Measurements from ENCODE around the gene MMAB.

The MMAB gene

GRCh38 chr12:109558374-109559199, 14.7 kb downstream of the MMAB start:
- DNase-seq: no peak

- DNase-seq: no peak
Observed at GRCh38 chr12:109557805-109558204, 15.5 kb downstream of the MMAB start.

DNA sequence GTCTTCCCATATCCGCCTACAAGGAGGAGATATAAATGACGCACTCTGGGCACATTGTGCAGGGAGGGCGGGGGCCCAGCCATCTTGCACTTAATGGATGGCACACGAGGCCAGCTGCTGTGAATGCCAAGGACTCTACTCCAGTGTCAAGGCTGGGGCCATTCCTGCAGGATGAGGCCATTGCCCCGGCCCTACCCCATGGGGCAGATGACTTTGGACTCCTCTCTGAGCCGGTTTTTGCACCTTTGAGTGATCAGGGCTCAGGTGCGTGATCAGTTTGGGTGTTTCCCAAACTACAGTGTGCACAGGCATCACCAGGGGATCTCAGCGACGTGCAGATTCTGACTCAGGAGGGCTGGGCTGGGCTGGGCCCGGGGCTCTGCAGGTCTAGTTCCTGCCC, 16.1 kb downstream of the MMAB start:
- no peak for DNase-seq

- DNase-seq: no peak
Observed at GRCh38 chr12:109555431-109556315, 17.6 kb downstream of the MMAB start.

DNA sequence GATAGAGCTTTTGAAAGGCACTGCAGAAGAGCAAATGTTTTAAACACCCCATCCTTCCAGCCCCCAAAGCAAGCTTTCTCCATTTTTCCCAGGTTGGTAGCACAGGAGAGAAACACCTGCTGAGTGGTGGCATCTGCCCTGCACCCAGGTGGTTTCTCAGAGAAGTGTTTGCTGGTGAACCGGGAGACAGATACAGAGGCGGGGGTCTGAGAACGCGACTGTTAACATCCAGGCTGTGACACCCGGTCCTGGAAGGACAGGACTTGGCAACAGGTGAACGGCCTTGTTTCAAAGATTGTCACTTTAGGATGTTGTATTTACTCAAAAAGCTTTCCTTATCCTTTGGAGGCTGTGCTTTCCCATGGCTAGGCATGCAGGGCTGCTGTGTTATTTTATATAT, 18.5 kb downstream of the MMAB start:
- DNase-seq: no peak

GRCh38 chr12:109553906-109554500, 19.3 kb downstream of the MMAB start:
- DNase-seq: no peak

GRCh38 chr12:109553483-109553882, 19.8 kb downstream of the MMAB start:
- DNase-seq: peak; percentile 23

DNA sequence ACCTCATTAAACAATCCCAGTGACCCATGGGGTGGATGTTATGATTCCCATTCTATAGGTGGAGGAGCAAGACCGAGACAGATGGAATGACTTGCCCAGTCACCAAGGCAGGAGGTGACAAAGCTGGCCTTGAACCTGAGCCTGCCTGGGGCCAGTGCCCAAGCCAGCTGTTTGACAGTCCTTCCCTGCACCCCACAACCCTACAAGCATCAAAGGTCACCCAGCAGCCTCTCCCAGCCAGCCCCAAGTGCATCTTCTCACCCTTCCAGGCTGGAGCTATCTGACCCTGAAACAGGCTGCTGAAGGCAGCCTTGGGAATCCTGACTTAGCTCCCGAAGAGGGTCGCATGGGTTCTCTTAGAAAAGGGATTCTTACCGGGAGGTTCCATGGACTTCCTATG, 20.3 kb downstream of the MMAB start:
- DNase-seq: no peak

GRCh38 chr12:109551108-109551507, 22.2 kb downstream of the MMAB start:
- DNase-seq: no peak

GRCh38 chr12:109550281-109550680, 23.0 kb downstream of the MMAB start:
- DNase-seq: no peak

GRCh38 chr12:109549613-109550270, 23.6 kb downstream of the MMAB start:
- no peak for DNase-seq

DNA sequence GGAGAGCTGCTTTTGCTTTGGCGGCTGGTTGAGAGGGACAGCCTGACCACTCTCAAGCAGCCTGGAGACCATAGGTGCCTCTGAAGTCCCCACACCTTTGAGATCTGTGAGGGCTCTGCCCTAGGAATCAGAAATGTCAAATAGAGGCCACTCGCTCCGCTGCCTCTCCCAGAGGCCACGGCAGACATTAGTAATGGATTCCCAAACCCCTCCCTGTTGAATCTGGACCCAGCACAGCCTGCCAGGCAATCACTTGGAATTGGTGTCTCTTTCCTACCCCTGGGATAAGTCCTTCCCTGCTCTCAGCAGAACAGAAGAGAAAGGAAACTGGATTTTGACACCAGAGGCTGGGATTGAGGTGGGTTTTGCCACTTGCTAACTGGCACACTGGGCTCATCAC, 25.0 kb downstream of the MMAB start:
- no peak for DNase-seq

- DNase-seq: no peak
Observed at GRCh38 chr12:109547286-109547685, 26.0 kb downstream of the MMAB start.

GRCh38 chr12:109545826-109546225, 27.5 kb downstream of the MMAB start:
- DNase-seq: no peak

- DNase-seq: no peak
Observed at GRCh38 chr12:109544955-109545531, 28.3 kb downstream of the MMAB start.

DNA sequence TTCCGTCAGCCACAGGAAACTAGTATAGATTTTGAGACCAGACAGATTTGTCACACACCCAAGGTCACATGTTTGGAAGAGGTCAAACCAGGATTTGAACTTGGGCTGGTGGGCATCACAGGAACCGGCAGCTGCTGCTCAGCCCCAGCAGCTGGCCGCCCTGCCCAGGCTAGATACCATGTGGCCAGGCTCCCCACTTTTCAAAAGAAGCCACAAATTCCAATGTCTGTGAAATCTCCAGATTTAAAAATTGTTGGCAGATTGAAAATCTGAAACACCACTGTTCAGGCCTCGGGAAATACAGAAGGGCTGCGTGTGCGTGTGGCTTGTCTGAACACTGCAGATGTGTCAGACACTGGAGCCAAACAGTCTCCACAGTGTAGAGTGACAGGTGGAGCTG, 30.4 kb downstream of the MMAB start:
- DNase-seq: no peak

GRCh38 chr12:109542014-109542413, 31.3 kb downstream of the MMAB start:
- peak; percentile 59 for DNase-seq

GRCh38 chr12:109541413-109541726, 31.9 kb downstream of the MMAB start:
- no peak for DNase-seq

DNA sequence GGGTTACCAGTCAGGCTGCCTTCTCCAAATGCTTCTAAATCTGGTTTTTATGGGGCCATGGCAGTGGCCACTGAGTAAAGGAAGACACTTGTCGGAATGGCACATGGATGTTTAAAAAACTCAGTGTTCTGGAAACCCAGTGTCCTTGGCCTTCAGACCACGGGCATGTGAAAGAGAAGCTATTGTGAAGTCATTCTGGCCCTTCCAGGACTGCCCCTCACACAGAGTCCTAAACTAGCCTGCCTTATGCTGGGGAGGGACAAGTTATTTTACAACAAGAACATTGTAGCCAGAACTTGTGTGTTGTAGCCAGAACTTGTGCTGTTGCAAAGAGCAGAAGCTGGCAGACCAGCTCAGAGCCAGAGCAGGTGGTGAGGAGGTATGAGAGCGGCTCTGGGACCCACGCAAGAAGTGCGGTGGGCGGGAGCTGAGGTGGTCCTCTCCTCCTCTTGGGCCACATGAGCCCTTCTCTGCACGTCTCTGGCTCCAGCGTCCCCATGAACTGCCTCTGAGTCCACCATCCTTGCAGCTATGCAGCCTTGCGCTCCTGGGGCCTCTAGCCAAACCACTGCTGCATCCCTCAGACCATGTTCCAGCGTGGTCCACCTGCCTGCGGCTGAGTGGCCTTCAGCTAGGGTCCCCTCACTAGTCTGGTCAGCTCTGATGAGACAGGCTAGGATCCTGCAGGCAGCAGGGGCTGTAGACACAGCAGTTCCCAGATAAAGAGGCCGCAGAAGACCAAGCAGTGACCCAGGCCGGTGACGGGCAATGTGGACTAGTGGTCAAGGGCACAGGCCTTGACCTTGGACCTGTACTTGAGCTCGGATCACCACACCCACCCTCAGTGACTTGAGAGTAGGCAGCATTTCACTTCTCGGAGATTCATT, 32.5 kb downstream of the MMAB start:
- no peak for DNase-seq

DNA sequence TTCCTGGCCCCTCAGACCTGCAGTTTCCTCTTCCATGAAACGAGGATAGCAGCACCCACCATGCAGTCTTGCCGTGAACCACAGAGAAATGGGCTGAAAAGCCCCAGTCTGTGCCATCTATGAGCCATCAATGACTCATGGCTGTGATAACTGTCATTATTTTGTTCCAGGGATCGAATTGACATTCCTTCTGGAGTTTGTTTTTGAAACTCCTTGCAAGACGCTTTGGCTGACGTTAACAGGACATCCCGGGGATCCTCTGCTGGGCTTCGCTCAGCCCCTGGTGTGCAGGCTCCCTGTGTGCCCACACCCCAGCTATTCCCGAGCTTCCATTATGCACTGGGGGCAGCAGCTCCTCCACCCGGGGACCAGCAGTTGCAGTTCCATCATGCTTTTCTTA, 33.8 kb downstream of the MMAB start:
- DNase-seq: peak; percentile 46

GRCh38 chr12:109538191-109538863, 35.0 kb downstream of the MMAB start:
- DNase-seq: no peak

Measured in fibroblast of skin of abdomen (primary cell).